ENCODE measurements around the gene SLC38A8. TPM values are rescaled to one million over a fixed set of nuclear protein-coding genes. Genes with fewer than 3 reads are reported as not detected.

The SLC38A8 gene
- total RNA-seq, 1 donor, result not detected

Small RNA genes lying within 50 kb of the gene (small RNA-seq; reads per million reads assigned to genes)
- not detected for gene RNA5SP432

Other genes starting within 250 kb of the SLC38A8 start
- 28.0 TPM for gene HSBP1, start 234.8 kb downstream of the SLC38A8 start, total RNA-seq
- 7.8 TPM for gene MLYCD, start 143.7 kb downstream of the SLC38A8 start, total RNA-seq
- 0.81 TPM for gene OSGIN1, start 89.6 kb downstream of the SLC38A8 start, total RNA-seq
- gene NECAB2, start 74.6 kb downstream of the SLC38A8 start, total RNA-seq, result not detected
- 52.8 TPM for gene MBTPS1, start 74.1 kb upstream of the SLC38A8 start, total RNA-seq
- gene HSDL1, start 102.4 kb upstream of the SLC38A8 start, total RNA-seq, result 9.4 TPM
- gene DNAAF1, start 102.5 kb upstream of the SLC38A8 start, total RNA-seq, result under 0.01 TPM
- gene TAF1C, start 144.3 kb upstream of the SLC38A8 start, total RNA-seq, result 45.5 TPM
- gene ADAD2, start 148.4 kb upstream of the SLC38A8 start, total RNA-seq, result not detected
- not detected for gene KCNG4, start 197.2 kb upstream of the SLC38A8 start, total RNA-seq

Data from hematopoietic multipotent progenitor cell (in vitro differentiated cells).